AG09309 (cell line): ENCODE results near the gene GPT2.

ENCODE experiments used
- DNase-seq: peaks from one replicate; pipeline ENCODE4 v3.0.0-alpha.2; 2010; ENCODE audit warnings: low read depth
- H3K4me3 ChIP-seq: 2 replicates; pipeline ENCODE4 v1.5.1; 2011; ENCODE audit warnings: mild to moderate bottlenecking, low read depth, low read length, moderate library complexity; ENCODE audit not compliant: control insufficient read depth
- CTCF ChIP-seq: IDR thresholded peaks from 2 replicates; pipeline ENCODE4 v1.5.1; 2011; ENCODE audit warnings: mild to moderate bottlenecking, low read depth, low read length, inconsistent platforms; ENCODE audit not compliant: insufficient read depth, control insufficient read depth; ENCODE audit errors: missing control alignments

GPT2 gene, protein sequence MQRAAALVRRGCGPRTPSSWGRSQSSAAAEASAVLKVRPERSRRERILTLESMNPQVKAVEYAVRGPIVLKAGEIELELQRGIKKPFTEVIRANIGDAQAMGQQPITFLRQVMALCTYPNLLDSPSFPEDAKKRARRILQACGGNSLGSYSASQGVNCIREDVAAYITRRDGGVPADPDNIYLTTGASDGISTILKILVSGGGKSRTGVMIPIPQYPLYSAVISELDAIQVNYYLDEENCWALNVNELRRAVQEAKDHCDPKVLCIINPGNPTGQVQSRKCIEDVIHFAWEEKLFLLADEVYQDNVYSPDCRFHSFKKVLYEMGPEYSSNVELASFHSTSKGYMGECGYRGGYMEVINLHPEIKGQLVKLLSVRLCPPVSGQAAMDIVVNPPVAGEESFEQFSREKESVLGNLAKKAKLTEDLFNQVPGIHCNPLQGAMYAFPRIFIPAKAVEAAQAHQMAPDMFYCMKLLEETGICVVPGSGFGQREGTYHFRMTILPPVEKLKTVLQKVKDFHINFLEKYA

GRCh38 chr16:46883690-46884512, at the start of gene GPT2:
GPT2 (plus strand) TSS chr16:46884362; CDS start chr16:46884716, 354 bp downstream.
- DNase-seq: peak; percentile 75
- H3K4me3 ChIP-seq: peak within 1 kb of the TSS; percentile 66
- no peak for TF ChIP-seq CTCF

DNA sequence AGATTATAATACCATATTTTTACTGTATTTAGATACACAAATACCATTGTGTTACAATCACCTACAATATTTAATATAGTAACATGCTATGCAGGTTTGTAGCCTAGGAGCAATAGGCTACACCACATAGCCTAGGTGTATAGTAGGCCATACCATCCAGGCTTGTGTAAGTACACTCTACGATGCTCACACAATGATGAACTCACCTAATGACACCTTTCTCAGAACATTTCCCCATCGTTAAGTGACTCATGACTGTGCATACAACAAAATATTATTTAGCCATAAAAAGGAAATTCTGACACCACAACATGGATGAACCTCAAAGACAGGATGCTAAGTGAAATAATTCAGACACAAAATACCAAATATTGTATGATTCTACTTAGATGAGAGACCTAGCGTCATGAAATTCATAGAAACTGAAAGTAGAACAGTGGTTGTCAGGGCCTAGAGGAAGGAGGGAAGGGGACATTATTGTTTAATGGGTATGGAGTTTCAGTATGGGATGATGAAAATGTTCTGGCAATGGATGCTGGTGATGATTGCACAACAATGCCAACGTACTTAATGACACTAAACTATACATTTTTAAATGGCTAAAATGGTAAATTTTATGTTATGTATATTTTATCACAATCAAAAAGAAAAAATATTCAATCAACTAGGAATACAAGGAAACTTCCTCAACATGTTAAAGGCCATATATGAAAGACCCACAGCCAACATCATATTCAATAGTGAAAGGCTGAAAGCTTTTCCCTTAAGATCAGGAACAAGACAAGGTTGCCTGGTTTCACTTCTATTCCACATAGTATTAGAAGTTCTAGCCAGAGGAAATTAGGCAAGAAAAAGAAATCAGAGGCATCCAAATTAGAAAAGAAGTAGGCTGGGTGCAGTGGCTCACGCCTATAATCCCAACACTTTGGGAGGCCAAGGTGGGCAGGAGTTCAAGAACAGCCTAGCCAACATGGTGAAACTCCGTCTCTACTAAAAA, 47.3 kb upstream of the GPT2 start:
- no peak overlapping the region for H3K4me3 ChIP-seq
- TF ChIP-seq CTCF: no peak
- no peak for DNase-seq

DNA sequence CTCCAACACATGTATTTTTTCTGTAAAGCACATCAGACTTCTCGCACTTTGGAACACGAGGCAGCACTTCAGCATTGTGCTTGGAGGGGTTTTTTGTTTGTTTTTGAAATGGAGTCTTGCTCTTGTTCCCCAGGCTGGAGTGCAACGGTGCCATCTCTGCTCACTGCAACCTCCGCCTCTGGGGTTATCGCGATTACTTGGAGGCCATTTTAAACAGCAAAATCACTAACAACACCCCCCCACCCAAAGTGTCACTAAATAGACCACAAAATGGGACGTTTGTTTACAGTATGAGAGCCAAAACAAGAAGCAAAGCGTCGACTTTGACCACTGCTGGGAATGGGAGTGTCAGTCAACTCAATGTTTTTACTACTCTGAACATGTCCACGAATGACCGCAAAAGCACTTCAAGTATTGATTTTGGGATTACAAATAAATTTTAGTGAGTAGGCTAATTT, 44.1 kb upstream of the GPT2 start:
- no peak overlapping the region for H3K4me3 ChIP-seq
- no peak for DNase-seq
- TF ChIP-seq CTCF: no peak

DNA sequence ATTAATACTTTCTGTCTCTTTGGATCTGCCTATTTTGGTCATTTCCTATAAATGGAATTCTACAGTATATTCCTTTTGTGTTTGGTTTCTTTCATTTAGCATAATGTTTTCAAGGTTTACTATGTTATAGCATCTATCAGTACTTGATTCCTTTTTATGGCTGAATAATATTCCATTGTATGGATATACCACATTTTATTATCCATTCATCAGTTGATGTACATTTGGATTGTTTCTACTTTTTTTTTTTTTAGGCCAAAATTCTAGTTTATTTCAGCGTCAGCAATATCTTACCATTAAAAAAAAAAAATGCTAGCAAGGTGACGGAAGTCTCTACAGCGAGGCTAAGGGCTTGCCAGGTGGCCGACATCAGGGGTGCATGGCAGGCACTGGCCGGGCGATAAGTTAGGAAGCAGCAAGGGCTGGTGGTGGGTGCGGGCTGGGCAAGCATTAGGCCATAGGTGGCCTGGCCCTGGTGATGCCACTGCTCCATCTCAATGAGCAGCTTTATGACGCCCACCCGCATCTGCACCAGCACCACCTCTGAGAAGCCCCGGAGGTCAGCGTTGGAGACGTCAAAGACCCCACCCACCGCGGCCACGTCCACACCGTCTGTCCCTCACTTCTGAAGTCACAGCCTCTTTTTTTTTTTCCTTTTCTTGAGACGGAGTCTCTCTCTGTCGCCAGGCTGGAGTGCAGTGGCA, 41.8 kb upstream of the GPT2 start:
- no peak for TF ChIP-seq CTCF
- H3K4me3 ChIP-seq: no peak overlapping the region
- no peak for DNase-seq

- H3K4me3 ChIP-seq: no peak overlapping the region
- TF ChIP-seq CTCF: no peak
- DNase-seq: no peak
Observed at GRCh38 chr16:46843898-46844642, 40.1 kb upstream of the GPT2 start.
